Measurements from ENCODE around the gene CDKAL1. TPM values are rescaled to one million over a fixed set of nuclear protein-coding genes. Genes with fewer than 3 reads are reported as not detected.

Gene CDKAL1
- total RNA-seq, 4 donors from 2014 or later, result 13.5 to 21.2 (median 17.3) TPM

Small RNAs within 50 kb of the gene (small RNA-seq; reads per million reads assigned to genes)
- gene RF00019 (not detected), gene RNU6-150P (not detected)

Other genes with a start within 250 kb of the CDKAL1 start
- gene E2F3, start 132.6 kb upstream of the CDKAL1 start, total RNA-seq, result 1 to 10 TPM; 3.5 to 5.1 (median 4.0) TPM

Data from tibial nerve (tissue), 4 donors.